NCI-H774 (cell line): Measurements from ENCODE around the gene SLC9A8.
"Not testable (repeated sequence)": the region's sequence is repeated elsewhere in the genome, so short reads cannot be mapped to it uniquely, and the experiment has no call there.

Source experiments
- DNase-seq: peaks from one replicate; lab custom pipeline; 2025; lab: John Stamatoyannopoulos, UW

Gene SLC9A8

GRCh38 chr20:49812507-49813304 is at the start of gene SLC9A8:
Gene SLC9A8 (plus strand): TSS chr20:49812828. CDS start chr20:49812923, 95 bp downstream.
- peak; percentile 87 for DNase-seq

- DNase-seq: no peak
Measured at GRCh38 chr20:49762940-49763766, 49.5 kb upstream of the SLC9A8 start.

GRCh38 chr20:49765413-49765736 is 47.3 kb upstream of the SLC9A8 start:
- no peak for DNase-seq

- no peak for DNase-seq
Measured at GRCh38 chr20:49765846-49766541, 46.6 kb upstream of the SLC9A8 start.

GRCh38 chr20:49766979-49767521 is 45.6 kb upstream of the SLC9A8 start:
- DNase-seq: no peak

- DNase-seq: peak; percentile 48
Measured at GRCh38 chr20:49768204-49769047, 44.2 kb upstream of the SLC9A8 start.

GRCh38 chr20:49769048-49769581 is 43.5 kb upstream of the SLC9A8 start:
- DNase-seq: no peak

GRCh38 chr20:49770634-49771033 is 42.0 kb upstream of the SLC9A8 start:
- DNase-seq: no peak

GRCh38 chr20:49774213-49774612 is 38.4 kb upstream of the SLC9A8 start:
- DNase-seq: not testable (repeated sequence)

- DNase-seq: peak; percentile 25
Measured at GRCh38 chr20:49775229-49775693, 37.4 kb upstream of the SLC9A8 start.

- DNase-seq: no peak
Measured at GRCh38 chr20:49779972-49780371, 32.7 kb upstream of the SLC9A8 start.

GRCh38 chr20:49781676-49782075 is 31.0 kb upstream of the SLC9A8 start:
- DNase-seq: no peak

GRCh38 chr20:49782439-49782838 is 30.2 kb upstream of the SLC9A8 start:
- not testable (repeated sequence) for DNase-seq

- not testable (repeated sequence) for DNase-seq
Measured at GRCh38 chr20:49783021-49783995, 29.3 kb upstream of the SLC9A8 start.

GRCh38 chr20:49784291-49784690 is 28.3 kb upstream of the SLC9A8 start:
- no peak for DNase-seq

- no peak for DNase-seq
Measured at GRCh38 chr20:49785149-49785851, 27.3 kb upstream of the SLC9A8 start.

GRCh38 chr20:49785852-49786175 is 26.8 kb upstream of the SLC9A8 start:
- no peak for DNase-seq

GRCh38 chr20:49786196-49786595 is 26.4 kb upstream of the SLC9A8 start:
- DNase-seq: no peak

- DNase-seq: no peak
Measured at GRCh38 chr20:49786668-49787370, 25.8 kb upstream of the SLC9A8 start.
